GM18511 (cell line): ENCODE data around the gene ASIP.
"Not testable (repeated sequence)": the region's sequence is repeated elsewhere in the genome, so short reads cannot be mapped to it uniquely, and the experiment has no call there.

Experiments
- ATAC-seq: cut with Tn5 transposase; IDR thresholded peaks from one replicate; pipeline ENCODE4 v1.9.1; 2021; ENCODE audit warnings: mild to moderate bottlenecking, moderate library complexity; ENCODE audit not compliant: unreplicated experiment

ASIP gene

DNA sequence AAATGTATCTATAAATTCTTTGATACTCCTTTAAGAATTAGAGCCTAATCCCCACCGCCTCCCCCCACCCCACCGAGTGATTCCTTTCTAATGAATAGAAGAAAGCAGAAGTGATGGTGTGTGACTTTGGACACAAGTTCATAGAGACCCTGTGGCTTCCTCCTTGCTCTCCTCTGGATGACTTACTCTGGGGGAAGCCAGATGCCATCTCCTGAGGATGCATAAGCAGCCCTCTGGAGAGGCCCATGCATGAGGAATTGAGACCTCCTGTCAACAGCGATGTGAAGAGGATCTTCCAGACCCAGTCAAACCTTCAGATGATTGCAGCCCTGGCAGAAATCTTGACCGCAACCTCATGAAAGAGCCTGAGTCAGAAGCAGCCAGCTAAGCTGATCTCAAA is 40.8 kb downstream of the ASIP start:
- no peak for ATAC-seq

DNA sequence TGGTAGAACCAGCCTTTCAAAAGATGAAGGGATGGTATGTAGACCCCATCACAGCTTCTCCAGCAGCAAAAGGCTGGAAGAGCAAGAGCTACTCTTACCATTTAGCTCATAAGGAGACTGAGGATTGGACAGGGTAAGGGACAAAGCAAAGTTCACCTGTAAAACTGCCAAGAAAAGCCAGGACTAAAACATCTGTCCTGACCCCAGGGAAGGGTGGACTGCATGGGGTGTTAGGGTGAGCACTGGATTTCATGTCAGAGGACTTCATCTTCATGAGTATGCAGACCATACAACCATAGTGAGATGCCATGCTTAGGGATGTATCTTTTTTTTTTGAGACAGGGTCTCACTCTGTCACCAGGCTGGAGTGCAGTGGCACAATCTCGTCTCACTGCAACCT is 42.6 kb downstream of the ASIP start:
- ATAC-seq = no peak

DNA sequence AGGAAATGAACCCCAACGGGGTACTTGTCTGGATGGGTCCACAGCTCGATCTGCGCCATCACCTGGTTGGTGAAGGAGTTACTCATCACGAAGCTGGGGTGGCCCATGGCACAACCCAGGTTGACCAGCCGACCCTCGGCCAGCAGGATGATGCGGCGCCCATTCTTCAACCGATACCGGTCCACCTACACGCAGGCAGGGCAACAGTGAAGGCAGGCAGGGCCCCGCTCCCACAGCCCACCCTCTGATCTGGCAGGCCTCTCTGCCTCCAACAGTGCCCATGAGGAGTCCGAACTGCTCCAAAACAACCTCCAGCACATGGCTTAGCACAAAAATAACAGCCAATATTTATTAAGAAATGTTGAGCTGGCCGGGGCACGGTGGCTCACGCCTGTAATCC is 44.2 kb downstream of the ASIP start:
- ATAC-seq = no peak

DNA sequence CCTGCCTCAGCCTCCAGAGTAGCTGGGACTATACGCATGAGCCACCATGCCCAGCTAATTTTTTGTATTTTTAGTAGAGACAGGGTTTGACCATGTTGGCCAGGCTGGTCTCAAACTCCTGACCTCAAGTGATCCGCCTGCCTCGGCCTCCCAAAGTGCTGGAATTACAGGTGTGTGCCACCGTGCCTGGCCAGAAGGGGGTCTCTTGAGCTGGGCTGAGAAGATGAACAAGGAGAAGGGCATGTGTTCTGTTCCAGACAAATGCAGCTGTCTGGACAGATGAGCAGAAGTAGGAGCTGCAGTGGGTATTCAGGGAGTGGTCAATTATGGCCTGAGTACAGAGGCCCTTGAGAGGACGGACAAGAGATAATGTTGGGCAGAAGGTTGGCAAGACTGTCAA is 46.3 kb downstream of the ASIP start:
- not testable (repeated sequence) for ATAC-seq

DNA sequence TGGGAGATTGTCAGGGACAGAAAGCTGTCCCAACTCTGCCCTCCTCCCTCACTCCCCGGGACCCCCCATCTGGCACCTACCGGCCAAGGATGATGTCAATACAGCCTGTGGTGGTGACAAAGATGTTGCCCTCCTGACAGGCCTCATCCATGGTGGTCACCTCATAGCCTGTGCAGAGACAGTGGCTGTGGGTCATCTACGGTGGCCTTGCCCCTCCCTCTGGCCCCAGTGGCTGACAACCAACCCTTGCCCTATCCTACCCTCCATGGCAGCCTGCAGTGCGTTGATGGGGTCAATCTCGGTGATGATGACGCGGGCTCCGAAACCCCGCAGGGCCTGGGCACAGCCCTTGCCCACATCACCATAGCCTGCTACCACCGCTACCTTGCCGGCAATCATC is 49.2 kb downstream of the ASIP start:
- ATAC-seq = no peak

DNA sequence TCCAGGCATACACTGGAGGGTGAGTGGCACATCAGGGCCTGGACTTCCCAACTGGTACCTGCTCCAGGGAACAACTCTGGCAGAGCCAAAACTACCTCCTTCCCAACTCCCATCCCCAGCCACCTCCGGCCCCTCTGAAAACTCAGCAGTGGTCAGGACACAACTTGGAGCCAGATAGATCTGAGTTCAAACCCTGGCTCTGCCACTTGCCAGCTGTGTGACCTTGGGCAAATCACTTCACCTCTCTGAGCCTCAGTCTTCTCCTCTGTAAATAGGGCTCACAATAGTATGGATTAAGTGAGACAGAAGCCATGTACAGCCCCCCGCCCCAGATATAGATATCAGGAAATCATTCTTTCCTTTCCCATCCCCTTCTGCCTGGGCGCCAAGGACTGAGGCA is 51.3 kb downstream of the ASIP start:
- no peak for ATAC-seq

DNA sequence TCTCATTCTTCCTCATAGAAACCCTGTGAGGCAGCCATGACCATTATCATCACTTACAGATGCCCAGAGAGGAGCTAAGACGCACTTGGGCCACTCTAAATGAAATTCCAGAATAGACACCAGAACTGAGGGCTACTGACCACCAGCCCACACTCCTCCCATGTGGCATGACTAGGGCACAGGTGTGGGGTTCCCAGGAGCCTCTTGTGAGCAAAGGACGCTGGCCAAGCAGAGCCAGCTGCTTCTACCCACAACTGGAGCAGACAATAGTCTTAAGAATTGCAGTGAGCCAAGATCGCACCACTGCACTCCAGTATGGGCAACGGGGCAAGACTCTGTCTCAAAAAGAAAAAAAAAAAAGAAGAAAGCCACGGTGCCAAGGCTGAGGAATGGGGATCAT is 51.9 kb downstream of the ASIP start:
- no peak for ATAC-seq

DNA sequence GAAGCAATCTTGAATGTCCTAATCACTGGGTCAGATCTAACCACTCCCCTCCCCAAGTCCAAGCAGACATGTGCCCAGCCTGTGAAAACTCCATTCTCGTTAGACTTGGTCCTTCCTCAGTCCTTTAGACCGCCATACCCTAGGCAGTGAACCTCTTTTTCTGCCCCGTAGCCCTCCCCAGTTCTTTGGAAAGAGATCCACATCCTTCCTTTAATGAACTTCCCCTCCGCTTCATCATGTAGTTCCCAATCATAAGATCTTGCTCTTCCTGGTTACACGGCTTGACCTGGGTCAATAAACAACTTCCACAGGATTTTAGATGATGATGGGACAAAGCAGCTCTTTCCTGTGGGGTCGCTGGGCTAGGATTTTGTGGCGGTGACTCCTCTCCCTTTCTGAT is 52.4 kb downstream of the ASIP start:
- no peak for ATAC-seq

GRCh38 chr20:34294563-34294962 is 53.3 kb downstream of the ASIP start:
- ATAC-seq = no peak

DNA sequence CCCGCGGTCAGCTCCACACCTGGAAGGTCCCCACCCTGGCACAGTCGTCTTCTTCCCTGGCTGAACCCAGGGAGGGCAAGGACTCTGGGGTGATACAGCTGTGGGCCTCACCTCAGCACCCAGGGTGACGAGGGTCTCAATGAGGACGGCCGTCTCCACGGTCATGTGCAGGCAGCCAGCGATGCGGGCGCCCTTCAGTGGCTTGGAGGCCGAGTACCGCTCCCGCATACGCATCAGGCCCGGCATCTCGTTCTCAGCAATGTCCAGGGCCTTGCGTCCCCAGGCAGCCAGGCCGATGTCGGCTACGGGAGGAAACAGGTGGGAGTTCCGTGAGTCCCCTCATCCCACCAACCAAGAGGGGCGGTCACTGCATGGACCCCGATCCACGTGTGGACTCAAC is 54.1 kb downstream of the ASIP start:
- no peak for ATAC-seq

- ATAC-seq = no peak
These were observed 55.2 kb downstream of the ASIP start for GRCh38 chr20:34296468-34296867.

GRCh38 chr20:34298294-34298784 is 57.1 kb downstream of the ASIP start:
- ATAC-seq = not testable (repeated sequence)

- ATAC-seq = no peak
These were observed 58.5 kb downstream of the ASIP start for GRCh38 chr20:34299556-34300255.

DNA sequence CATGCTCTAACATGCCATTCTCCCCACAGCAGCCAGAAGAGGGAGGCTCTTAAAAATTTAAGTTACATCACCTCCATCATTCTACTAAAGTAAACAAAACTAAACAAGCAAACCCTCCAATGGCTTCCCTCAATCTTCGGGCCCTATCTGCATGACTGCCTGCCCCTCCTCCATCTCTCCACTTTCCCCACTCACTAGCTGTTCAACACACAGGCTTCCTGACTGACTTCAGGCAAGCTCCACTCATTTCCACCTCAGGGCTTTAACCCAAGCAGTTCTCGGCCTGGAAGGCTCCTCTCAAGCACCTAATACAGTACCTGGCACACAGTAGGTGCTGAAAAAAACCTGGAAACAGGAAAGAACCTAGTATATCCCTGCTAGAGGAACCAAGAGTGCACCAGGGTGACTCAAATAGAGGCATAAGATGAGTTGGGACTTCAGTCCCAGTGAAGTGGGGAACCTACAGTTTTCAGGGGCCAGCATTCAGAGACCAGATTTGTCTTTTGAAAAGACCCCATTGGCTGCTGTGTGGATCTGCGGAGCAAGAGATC is 59.1 kb downstream of the ASIP start:
- no peak for ATAC-seq

DNA sequence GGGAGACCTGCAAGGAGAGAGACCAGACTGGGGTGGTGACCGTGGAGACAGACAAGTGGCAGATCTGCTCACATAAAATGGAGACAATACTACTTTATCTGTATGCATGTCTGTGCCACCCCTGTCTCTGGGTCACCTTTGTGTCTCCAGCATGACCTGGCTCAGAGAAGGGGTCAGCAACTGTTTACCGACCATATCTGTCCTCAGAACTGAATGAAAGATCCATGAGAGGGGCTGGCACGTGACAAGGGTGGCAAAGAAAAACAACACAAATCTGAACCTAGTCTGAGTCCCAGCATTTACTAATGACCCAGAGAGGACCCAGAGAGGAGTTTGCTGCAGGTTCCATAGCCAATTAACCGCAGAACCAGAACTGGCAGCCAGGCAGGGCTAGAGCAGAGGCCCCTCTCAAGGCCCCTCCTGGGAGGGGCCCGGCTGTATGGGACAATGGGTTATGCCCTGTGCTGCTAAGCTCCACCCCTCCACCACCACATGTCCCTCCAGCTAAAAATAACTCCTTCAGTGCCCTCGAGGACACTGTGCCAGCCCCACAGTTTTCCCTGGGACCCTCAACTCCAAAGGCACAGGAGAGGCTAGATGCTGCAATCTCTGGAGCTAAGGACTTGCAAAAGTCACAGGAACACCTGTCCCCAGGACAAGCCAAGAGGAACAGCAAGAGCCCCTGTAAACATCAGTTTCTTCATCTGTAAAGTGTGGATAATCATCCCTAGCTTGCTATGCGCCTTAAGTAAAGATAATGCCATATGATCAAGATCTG is 59.8 kb downstream of the ASIP start:
- ATAC-seq = no peak

- no peak for ATAC-seq
These were observed 60.5 kb downstream of the ASIP start for GRCh38 chr20:34301587-34302311.

DNA sequence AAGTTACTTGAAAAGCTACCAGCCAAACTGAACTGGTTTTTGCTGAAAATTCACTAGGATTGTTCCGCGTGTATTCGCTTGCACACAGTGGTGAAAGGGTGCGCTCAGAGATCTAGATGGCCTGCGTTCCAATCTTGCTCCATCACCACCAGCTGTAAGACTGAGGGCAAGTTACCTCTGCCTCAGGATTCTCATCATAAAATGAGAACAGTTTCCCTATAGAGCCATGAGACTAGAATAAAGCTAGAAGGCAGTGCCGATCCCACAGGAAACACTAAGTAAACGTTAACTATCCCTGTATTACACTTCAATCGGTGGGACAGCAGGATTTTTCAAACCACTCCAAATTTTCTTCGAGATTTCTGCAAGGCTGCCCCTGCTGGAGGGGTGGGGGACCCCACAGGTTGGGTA is 61.1 kb downstream of the ASIP start:
- ATAC-seq = no peak

DNA sequence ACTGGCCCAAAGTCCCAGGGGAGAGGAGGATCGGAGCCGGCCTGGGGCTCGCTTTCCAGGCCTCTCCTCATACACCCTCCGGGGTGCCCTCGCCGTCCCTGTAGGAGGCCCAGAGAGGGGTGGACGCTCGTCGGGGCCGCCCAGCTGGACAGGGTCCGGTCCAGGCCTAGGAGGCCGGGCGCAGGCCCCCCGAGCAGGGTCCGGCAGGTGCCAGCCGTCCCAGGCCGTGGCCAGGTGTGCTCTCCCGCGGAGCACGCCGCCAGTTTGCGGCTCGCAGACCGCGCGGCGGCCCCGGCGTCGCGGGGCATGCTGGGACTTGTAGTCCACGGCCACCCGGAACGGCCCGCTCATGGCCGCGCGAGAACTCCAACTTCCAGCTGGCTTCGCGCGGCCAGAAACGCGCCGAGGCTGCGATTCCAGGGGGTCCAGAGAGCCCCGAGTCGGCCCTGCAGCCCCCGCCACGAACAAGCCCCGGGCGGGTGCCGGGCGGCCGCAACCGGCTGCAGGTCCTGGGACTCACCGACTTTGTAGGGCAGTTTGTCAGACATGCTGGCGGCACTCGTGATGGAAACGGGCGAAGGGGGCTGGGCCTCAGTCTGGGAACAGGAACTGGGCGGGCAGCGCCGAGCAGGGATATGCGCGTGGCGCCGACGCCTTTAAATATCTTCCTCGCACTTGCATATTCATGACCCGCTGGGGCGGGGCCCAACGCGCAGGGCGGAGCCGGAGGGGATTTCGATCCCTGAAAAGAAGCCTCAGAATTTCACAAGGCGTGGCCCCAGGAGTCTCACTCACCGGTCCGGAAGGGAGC is 61.7 kb downstream of the ASIP start, which contains the start of gene AHCY:
TSS of gene AHCY (minus strand) at position 633 of the 811 bp plus-strand sequence. CDS start at position 548, 85 bp downstream.
- ATAC-seq = peak; percentile 93

DNA sequence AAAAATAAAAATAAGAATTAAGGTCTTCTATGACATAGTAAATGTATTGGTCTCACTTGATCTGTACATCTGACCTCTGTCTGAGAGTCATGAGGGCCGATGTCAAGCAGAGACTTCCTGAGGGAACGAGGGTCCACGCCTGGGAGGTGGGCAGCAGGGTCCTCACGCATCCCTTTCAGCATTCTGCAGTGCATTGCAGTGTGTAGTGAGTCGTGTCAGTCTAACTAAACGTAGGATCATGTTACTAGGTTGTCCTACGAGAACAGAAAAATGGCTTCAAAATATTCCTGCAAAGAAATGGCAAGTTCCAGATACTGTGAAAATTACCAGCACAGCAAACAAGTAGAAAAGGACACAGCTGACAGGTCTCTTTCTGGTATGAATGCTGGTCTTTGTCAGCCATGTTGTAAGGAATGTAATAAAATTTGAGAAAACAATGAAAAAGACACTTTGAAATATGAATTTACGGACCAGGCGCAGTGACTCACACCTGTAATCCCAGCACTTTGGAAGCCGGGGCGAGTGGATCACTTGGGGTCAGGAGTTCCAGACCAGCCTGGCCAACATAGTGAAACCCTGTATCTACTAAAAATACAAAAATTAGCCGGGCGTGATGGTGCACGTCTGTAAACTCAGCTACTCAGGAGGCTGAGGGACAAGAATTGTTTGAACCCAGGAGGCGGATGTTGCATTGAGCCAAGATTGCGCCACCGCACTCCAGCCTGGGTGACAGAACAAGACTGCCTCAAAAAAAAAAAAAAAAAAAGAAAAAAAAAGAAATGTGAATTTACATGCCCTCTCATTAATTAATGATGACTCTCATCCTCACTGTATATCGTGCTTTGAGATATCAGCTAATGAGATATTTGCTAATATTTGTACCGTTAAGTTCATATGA is 64.4 kb downstream of the ASIP start:
- no peak for ATAC-seq
